GM12872 (cell line): ENCODE measurements around the gene CDH8.

Experiments used
- CTCF ChIP-seq: IDR thresholded peaks from 3 replicates; pipeline ENCODE4 v1.5.1; 2011; ENCODE audit warnings: low read depth, mild to moderate bottlenecking, low read length, moderate library complexity; ENCODE audit not compliant: insufficient read depth

The CDH8 gene

GRCh38 chr16:62029947-62030346 is 6.3 kb downstream of the CDH8 start:
- TF ChIP-seq CTCF, result no peak

GRCh38 chr16:62022688-62023087 is 13.6 kb downstream of the CDH8 start:
- TF ChIP-seq CTCF, result no peak

GRCh38 chr16:62021161-62021581 is 15.1 kb downstream of the CDH8 start:
- TF ChIP-seq CTCF, result no peak

- TF ChIP-seq CTCF, result no peak
Measured at GRCh38 chr16:62020681-62021080, 15.6 kb downstream of the CDH8 start.

GRCh38 chr16:62019851-62020250 is 16.4 kb downstream of the CDH8 start:
- TF ChIP-seq CTCF, result no peak

- TF ChIP-seq CTCF, result no peak
Measured at GRCh38 chr16:62018301-62019060, 17.8 kb downstream of the CDH8 start.

GRCh38 chr16:62014319-62014923 is 21.8 kb downstream of the CDH8 start:
- no peak for TF ChIP-seq CTCF
